K562 (cell line): Measurements from ENCODE around the gene RALGAPA2.

Experiments used
- CGGBP1 ChIP-seq: fragments of 250-450 bp; sonication (Bioruptor Pico); IDR thresholded peaks from 2 replicates; pipeline ENCODE4 v1.9.0; 2021; ENCODE audit warnings: mild to moderate bottlenecking
- CTCF ChIP-seq, 3 experiments: IDR thresholded peaks in 2 of 3; conservative IDR thresholded peaks in 1 of 3; 2 replicates each; pipeline ENCODE4 v1.5.1; 2011 to 2012; ENCODE audit warnings: low read length in 3 of 3, mild to moderate bottlenecking in 3 of 3, control low read depth in 2 of 3, improper control_type of control experiment in 1 of 3, inconsistent platforms in 1 of 3, low read depth in 1 of 3, mixed read lengths in 1 of 3, moderate library complexity in 1 of 3; ENCODE audit not compliant: insufficient read depth in 2 of 3
- GATAD2A ChIP-seq: fragments of 450-650 bp; IDR thresholded peaks from 2 replicates; pipeline ENCODE4 v1.6.1; 2017
- JUND ChIP-seq, 2 experiments: IDR thresholded peaks; 2 replicates in 1 of 2; 3 replicates in 1 of 2; pipeline ENCODE4 v1.6.1; 2011; ENCODE audit warnings: borderline replicate concordance in 2 of 2, low read depth in 2 of 2, low read length in 2 of 2, improper control_type of control experiment in 1 of 2, missing biosample characterization in 1 of 2, missing genetic modification characterization in 1 of 2, missing genetic modification reagents in 1 of 2
- KAT2B ChIP-seq: IDR thresholded peaks from one replicate; pipeline ENCODE4 v1.6.1; 2012; ENCODE audit warnings: low read depth, mild to moderate bottlenecking, control low read depth, inconsistent platforms, low read length, moderate library complexity
- MAX ChIP-seq: sonication (generic); formaldehyde crosslinking; IDR thresholded peaks from 2 replicates; pipeline ENCODE4 v1.9.0; 2022; ENCODE audit warnings: mild to moderate bottlenecking, missing genetic modification reagents
- RFX7 ChIP-seq: fragments of 250-450 bp; sonication (Bioruptor Pico); IDR thresholded peaks from 2 replicates; pipeline ENCODE4 v1.5.1; 2021; ENCODE audit warnings: mild to moderate bottlenecking
- SMC3 ChIP-seq: conservative IDR thresholded peaks from 2 replicates; pipeline ENCODE4 v1.6.1; 2011; ENCODE audit warnings: low read depth, low read length, improper control_type of control experiment; ENCODE audit not compliant: insufficient read depth
- SP1 ChIP-seq: sonication (generic); formaldehyde crosslinking; IDR thresholded peaks from 2 replicates; pipeline ENCODE4 v1.8.1; 2022; ENCODE audit warnings: mild to moderate bottlenecking, missing genetic modification reagents
- TBP ChIP-seq: optimal IDR thresholded peaks from 2 replicates; pipeline ENCODE3; 2011; ENCODE audit warnings: low read depth, low read length, improper control_type of control experiment
- TCF7 ChIP-seq: sonication (generic); IDR thresholded peaks from 2 replicates; pipeline ENCODE4 v1.6.1; 2016; ENCODE audit warnings: antibody characterized with exemption, borderline replicate concordance
- TSC22D4 ChIP-seq: fragments of 450-650 bp; IDR thresholded peaks from 2 replicates; pipeline ENCODE4 v1.6.1; 2016; ENCODE audit warnings: missing genetic modification characterization, missing biosample characterization, control low read depth
- ZNF589 ChIP-seq: fragments of 200-800 bp; sonication (Bioruptor generic); IDR thresholded peaks from 2 replicates; pipeline ENCODE4 v1.6.1; 2016; ENCODE audit warnings: low read depth, missing genetic modification characterization, missing compliant biosample characterization

GRCh38 chr20:20611167-20611566, 101.3 kb downstream of the RALGAPA2 start:
- no peak for TF ChIP-seq CGGBP1 (CRISPR knock-in tag)
- no peak for TF ChIP-seq RFX7
- no peak for TF ChIP-seq TSC22D4
- TF ChIP-seq GATAD2A: no peak
- no peak for TF ChIP-seq TBP
- no peak for TF ChIP-seq SP1 (CRISPR knock-in tag)
- TF ChIP-seq CTCF (IDR thresholded peaks at IDR 0.05 in 2 of 3, conservative IDR thresholded peaks at IDR 0.05 in 1 of 3; ENCODE audit: insufficient read depth in 2 of 3, low read depth in 1 of 3, low read length in 3 of 3): no peak
- TF ChIP-seq KAT2B: no peak
- TF ChIP-seq ZNF589 (CRISPR knock-in tag): no peak
- no peak for TF ChIP-seq JUND (IDR thresholded peaks at IDR 0.05; ENCODE audit: borderline replicate concordance, low read depth, low read length)
- no peak for TF ChIP-seq JUND (tag; IDR thresholded peaks at IDR 0.05; ENCODE audit: borderline replicate concordance, low read depth, low read length)
- no peak for TF ChIP-seq MAX (CRISPR knock-in tag)
- TF ChIP-seq TCF7: no peak
- TF ChIP-seq SMC3: no peak
